GM08714 (cell line): ENCODE results near the gene FLT3LG.

Experiments used
- H3K4me3 ChIP-seq: fragments of 200-500 bp; sonication (Bioruptor generic); 2 replicates; pipeline ENCODE4 v1.5.1; 2014; ENCODE audit warnings: mild to moderate bottlenecking, low read length, inconsistent platforms
- ZNF274 ChIP-seq: IDR thresholded peaks from 2 replicates; pipeline ENCODE4 v1.6.1; 2012; ENCODE audit warnings: mild to moderate bottlenecking, low read depth, low read length

The FLT3LG gene

DNA sequence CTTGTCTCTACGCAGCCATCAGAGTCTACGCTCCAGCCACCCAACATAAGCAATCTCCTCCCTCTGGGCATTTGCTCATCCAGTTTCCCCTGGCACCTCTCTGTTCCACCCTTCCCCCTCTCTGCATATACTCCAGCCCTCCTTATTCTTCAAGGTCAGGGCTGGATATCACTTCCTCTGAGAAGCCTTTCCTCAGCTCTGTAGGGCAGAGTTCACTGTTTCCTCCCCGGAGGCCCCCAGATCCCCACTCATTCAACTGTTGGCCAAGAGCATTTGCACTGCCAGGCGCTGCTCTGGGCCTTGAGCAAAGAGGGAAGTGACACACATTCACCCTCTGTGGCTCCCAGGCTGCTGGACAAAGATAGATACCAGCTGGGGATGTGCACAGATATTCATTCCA, 41.8 kb downstream of the FLT3LG start:
- TF ChIP-seq ZNF274, result no peak
- H3K4me3 ChIP-seq, result no peak overlapping the region

DNA sequence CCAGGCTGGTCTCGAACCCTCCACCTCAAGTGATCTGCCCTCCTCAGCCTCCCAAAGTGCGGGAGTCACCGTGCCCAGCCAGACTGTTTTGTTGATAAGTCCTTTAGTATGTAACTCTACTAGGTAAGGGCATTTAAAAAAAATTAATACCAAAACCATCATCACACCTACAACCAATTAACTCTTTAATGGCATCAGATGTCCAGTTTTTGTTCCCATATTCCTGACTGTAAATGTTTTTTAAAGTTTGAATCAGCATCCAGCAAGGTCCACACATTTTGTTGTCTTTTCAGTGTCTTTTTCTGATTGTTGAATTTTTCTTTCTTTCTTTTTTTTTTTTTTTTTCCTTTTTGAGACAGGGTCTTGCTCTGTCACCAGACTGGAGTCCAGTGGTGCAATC, 44.0 kb downstream of the FLT3LG start:
- TF ChIP-seq ZNF274, result no peak
- no peak overlapping the region for H3K4me3 ChIP-seq

DNA sequence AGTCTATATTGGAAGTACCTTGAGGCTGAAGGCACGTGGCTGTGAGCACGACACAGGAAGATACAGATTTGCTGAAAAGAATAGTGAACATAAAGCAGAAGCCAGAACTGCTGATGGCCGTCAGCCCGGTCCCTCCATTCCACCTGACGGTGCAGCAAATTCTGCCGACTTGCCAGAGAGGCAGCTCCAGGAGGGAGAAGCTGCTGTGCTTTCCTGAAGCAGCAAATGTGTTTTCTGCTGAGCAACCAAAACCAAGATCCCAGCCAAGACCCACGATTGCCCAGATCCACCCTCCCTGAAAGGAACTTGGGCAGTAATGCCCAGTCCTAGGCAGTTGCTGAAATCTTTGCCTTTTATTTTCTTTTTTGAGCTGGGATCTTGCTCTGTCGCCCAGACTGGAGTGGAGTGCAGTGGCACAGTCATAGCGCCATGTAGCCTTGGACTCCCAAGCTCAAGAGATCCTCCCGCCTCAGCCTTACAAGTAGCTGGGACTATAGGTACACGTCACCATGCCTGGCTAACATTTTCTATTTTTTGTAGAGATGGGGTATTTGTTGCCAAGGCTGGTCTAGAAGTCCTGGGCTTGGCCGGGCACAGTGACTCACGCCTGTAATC, 46.8 kb downstream of the FLT3LG start:
- TF ChIP-seq ZNF274, result no peak
- no peak overlapping the region for H3K4me3 ChIP-seq

DNA sequence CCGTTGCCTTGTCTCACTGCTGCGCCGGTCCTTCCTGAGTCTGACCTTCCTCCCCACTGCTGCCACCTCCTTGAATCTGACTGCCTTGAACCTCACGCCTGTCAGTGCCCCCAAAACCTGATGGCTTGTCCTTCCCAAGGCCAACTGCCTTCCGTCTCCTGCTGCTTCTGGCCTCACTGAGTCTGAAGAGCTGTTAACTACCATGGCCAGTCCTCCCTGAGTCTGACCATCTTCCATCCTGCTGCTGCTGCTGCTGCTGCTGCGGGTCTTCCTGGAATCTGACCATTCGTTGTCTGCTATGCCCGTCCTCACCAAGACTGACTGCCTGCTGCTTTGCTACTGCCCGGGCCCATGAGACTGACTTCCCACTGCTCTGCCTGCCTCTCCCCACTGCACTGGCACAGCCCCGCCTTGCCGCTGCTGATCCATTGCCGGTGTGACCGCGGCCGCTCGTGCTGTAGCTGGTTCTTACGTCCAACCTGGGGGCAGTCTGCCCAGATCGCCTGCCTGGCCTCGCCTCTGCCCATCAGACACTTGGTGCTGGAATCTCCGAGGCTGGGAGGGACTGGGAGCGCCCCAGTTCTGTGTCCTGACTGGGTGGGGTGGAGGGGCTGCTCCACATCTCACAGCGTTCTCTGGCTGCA, 50.9 kb downstream of the FLT3LG start:
- no peak overlapping the region for H3K4me3 ChIP-seq
- no peak for TF ChIP-seq ZNF274

DNA sequence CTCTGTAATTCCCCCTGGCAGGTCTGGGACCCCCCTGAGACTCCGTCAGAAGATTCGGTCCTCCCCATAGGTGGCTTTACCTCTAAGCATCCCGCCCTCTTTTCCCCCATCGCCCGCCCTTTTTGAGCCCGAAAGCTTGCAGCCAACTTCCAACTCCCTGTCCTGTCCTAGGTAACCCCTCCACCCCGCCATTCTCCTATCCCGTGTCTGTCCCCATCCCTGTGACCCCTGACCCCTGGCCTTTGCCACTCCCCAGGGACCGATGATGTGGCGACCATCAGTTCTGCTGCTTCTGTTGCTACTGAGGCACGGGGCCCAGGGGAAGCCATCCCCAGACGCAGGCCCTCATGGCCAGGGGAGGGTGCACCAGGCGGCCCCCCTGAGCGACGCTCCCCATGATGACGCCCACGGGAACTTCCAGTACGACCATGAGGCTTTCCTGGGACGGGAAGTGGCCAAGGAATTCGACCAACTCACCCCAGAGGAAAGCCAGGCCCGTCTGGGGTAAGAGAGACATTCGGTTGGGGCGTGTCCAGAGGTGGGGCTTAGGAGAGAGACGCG, 54.3 kb downstream of the FLT3LG start:
- no peak for TF ChIP-seq ZNF274
- no peak overlapping the region; the same call in 1 of the 2 replicates for H3K4me3 ChIP-seq

DNA sequence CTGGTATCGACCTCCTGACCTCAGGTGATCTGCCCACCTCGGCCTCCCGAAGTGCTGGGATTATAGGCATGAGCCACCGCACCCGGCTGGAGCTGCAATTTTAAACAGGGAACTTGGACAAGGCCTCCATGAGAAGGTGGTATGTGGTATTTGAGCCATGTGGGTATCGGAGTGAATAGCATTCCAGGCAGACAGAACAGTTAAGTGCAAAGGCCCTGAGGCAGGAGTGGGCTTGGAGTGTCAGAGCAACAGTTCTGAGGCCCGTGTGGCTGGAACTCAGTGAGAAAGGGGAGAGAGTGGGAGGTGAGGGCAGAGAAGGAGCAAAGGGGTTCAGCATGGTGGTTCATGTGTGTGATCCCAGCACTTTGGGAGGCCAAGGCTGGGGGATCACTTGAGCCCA, 56.7 kb downstream of the FLT3LG start:
- no peak overlapping the region for H3K4me3 ChIP-seq
- TF ChIP-seq ZNF274, result no peak

DNA sequence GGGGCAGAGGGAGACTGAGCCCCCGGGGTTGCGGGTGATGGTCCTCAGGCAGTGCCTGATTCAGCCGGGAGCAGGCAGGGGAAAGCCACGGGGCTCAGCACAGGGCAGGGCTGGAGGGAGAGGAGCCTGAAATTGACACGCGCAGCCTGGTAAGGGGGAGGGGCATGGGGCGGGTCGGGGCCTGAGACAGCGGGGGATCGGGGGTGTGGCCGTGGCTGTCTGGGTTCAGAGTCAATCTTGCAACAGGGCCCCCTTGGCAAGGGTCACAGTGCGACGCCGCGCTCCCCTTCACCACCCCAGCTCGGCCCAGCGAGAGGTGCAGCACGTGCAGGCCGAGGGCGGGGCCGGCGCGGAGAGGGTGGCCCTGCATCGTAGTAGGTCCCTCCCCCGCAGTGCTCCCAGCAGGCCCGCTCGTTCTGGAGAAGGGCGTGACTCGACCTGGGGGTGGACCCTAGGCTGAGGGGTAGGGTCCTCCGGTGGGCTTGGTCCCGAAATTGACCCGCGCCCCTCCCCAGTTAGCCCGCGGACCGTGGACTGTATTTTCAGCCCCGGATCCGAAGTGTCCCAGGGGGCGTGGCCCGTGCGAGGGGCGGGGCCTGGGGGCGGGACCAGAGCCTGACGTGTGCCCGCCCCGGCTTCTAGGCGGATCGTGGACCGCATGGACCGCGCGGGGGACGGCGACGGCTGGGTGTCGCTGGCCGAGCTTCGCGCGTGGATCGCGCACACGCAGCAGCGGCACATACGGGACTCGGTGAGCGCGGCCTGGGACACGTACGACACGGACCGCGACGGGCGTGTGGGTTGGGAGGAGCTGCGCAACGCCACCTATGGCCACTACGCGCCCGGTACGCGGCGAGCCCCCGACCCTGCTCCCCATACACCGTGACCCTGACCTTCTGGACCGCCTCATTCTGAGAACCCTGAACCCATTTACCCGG, 59.8 kb downstream of the FLT3LG start:
- peak overlapping the region; percentile 59; the same call in 1 of the 2 replicates for H3K4me3 ChIP-seq
- no peak for TF ChIP-seq ZNF274

DNA sequence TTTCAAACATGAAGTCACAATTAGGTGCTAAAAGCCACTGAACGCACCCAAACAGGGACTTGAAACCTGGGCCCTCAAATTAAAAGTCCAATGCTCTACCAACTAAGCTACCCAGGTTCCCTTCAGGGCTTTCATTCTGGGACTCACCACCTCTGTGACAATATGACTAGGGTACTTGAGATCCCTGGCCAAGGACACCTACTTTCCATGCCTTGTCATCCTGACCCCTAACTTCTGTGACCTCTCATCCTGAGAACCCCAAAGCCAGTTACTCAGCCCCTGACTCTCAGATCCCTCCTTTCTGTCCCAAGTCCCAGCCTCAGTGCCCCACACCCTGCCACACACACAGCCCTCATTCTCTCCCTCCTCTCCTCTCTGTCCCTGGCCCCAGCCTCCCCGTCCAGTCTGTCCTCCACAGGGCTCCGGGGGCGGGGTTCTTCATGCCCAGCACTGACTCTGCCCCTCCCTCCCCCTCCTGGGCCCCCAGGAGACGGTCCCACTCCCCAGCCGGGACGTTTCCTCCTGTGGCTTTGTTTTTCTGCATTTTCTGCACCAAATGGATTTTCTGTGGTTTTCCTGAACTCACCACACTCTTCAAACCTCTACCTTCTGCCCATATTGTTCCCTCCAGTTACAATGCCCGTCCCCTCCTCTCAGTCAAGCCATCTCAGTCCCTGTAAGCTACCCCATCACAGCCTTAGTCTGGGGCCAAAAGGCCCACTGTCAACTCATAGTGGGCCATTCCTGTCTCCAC, 60.8 kb downstream of the FLT3LG start:
- H3K4me3 ChIP-seq, result peak overlapping the region; percentile 59; the same call in 1 of the 2 replicates
- TF ChIP-seq ZNF274, result no peak
